ENCODE data around the gene TEX29. TPM values are rescaled to one million over a fixed set of nuclear protein-coding genes. Genes with fewer than 3 reads are reported as not detected.

Gene TEX29
- total and polyA plus RNA-seq, 7 donors: 0.79 to 2.1 (median 1.5) TPM; not detected in 4

GRCh38 chr13:111288276-111288675 is 32.2 kb upstream of the TEX29 start:
- Histone ChIP-seq H3K4me1 (peaks cover 0 to 16% (median 6%) of the 10 kb centered on the region in 4 donors), H3K27me3 (no peaks in the 10 kb centered on the region), H3K36me3 (peaks cover 21 to 98% (median 57%) of the 10 kb centered on the region in 4 donors), H3K9me3 (no peaks in the 10 kb centered on the region), H3K4me3 (no peak overlapping the region), H3K27ac (no peak overlapping the region)
- TF ChIP-seq POLR2A (IDR thresholded peaks at IDR 0.05) (no peak), CTCF (IDR thresholded peaks at IDR 0.05) (no peak), EP300 (IDR thresholded peaks at IDR 0.05) (no peak), POLR2AphosphoS5 (IDR thresholded peaks at IDR 0.05) (no peak)
- WGBS, 2 donors: 95% methylated on average over 7 of the region's 7 CpGs
- no peak for DNase-seq
- intact Hi-C loops (cut with DNase I): no loop called here

- TF ChIP-seq CTCF (IDR thresholded peaks at IDR 0.05) (no peak), EP300 (IDR thresholded peaks at IDR 0.05) (no peak), POLR2A (IDR thresholded peaks at IDR 0.05) (no peak), POLR2AphosphoS5 (IDR thresholded peaks at IDR 0.05) (no peak)
- peaks cover 17 to 100% (median 55%) of the 10 kb centered on the region in 4 donors for H3K36me3 ChIP-seq
- no peak for DNase-seq
- H3K4me3 ChIP-seq: no peak overlapping the region
- intact Hi-C loops (cut with DNase I): no loop called here
- H3K9me3 ChIP-seq: no peaks in the 10 kb centered on the region
- H3K4me1 ChIP-seq: peaks cover 0 to 6% (median 2%) of the 10 kb centered on the region in 4 donors
- no peaks in the 10 kb centered on the region for H3K27me3 ChIP-seq
- 93 to 94% methylated on average over 11 of the region's 11 CpGs for WGBS, 2 donors
- H3K27ac ChIP-seq: no peak overlapping the region
Observed at GRCh38 chr13:111289251-111289650, 31.2 kb upstream of the TEX29 start.

- Histone ChIP-seq H3K4me1 (no peaks in the 10 kb centered on the region), H3K36me3 (peaks cover 6 to 88% (median 45%) of the 10 kb centered on the region in 4 donors), H3K27ac (no peak overlapping the region), H3K9me3 (no peaks in the 10 kb centered on the region), H3K4me3 (no peak overlapping the region), H3K27me3 (no peaks in the 10 kb centered on the region)
- TF ChIP-seq POLR2A (IDR thresholded peaks at IDR 0.05): no peak
- no peak for TF ChIP-seq EP300 (IDR thresholded peaks at IDR 0.05)
- no peak for TF ChIP-seq POLR2AphosphoS5 (IDR thresholded peaks at IDR 0.05)
- TF ChIP-seq CTCF (IDR thresholded peaks at IDR 0.05): no peak
- no peak for DNase-seq
- intact Hi-C loops (cut with DNase I): no loop called here
- WGBS, 2 donors: 95 to 96% methylated on average over 14 of the region's 14 CpGs
Observed at GRCh38 chr13:111291908-111292307, 28.5 kb upstream of the TEX29 start.

- 94 to 96% methylated on average over 13 of the region's 13 CpGs for WGBS, 2 donors
- Histone ChIP-seq H3K36me3 (peaks cover 0 to 83% (median 37%) of the 10 kb centered on the region in 4 donors), H3K27ac (no peak overlapping the region), H3K27me3 (no peaks in the 10 kb centered on the region), H3K9me3 (no peaks in the 10 kb centered on the region), H3K4me3 (no peak overlapping the region), H3K4me1 (no peaks in the 10 kb centered on the region)
- TF ChIP-seq POLR2AphosphoS5 (IDR thresholded peaks at IDR 0.05) (no peak), EP300 (IDR thresholded peaks at IDR 0.05) (no peak)
- DNase-seq: no peak
- intact Hi-C loops (cut with DNase I): no loop called here
Observed at GRCh38 chr13:111292710-111293485, 27.5 kb upstream of the TEX29 start.

- Histone ChIP-seq H3K36me3 (peaks cover 0 to 72% (median 27%) of the 10 kb centered on the region in 4 donors), H3K9me3 (no peaks in the 10 kb centered on the region), H3K4me1 (no peaks in the 10 kb centered on the region), H3K27ac (no peak overlapping the region), H3K27me3 (no peaks in the 10 kb centered on the region), H3K4me3 (no peak overlapping the region)
- TF ChIP-seq EP300 (IDR thresholded peaks at IDR 0.05) (no peak), CTCF (IDR thresholded peaks at IDR 0.05) (no peak), POLR2A (IDR thresholded peaks at IDR 0.05) (no peak), POLR2AphosphoS5 (IDR thresholded peaks at IDR 0.05) (no peak)
- DNase-seq: no peak
- intact Hi-C loops (cut with DNase I): no loop called here
- WGBS, 2 donors: 94 to 95% methylated on average over 9 of the region's 9 CpGs
Observed at GRCh38 chr13:111295886-111296285, 24.6 kb upstream of the TEX29 start.
